Measurements from ENCODE around the gene CEP41. TPM values are rescaled to one million over a fixed set of nuclear protein-coding genes. Genes with fewer than 3 reads are reported as not detected.
"Not testable (repeated sequence)": the region's sequence is repeated elsewhere in the genome, so short reads cannot be mapped to it uniquely, and the experiment has no call there.

CEP41 gene
- total and polyA plus RNA-seq, 12 donors, result 2.2 to 6.3 (median 4.7) TPM

DNA sequence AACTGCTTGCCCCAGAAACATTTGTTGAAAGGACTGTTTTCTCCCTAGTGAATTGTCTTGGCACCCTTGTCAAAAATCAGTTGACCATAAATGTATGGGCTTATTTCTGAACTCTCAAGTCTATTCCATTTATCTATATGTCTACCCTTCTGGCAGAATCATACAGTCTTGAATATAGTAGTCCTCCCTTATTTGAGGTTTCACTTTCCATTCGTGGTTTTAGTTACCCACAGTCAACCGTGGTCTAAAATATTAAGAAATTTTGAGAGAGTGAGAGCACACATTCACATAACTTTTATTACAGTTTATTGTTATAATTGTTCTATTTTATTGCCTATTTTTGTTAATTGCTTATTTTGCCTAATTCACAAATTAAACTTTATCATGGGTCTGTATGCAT is 17.4 kb upstream of the CEP41 start:
- Histone ChIP-seq H3K4me1 (no peaks in the 10 kb centered on the region), H3K27ac (no peak overlapping the region), H3K36me3 (no peaks in the 10 kb centered on the region), H3K4me3 (no peak overlapping the region), H3K9me3 (peaks cover 0 to 20% (median 11%) of the 10 kb centered on the region in 11 donors), H3K27me3 (no peaks in the 10 kb centered on the region)
- TF ChIP-seq, protein P1, sequence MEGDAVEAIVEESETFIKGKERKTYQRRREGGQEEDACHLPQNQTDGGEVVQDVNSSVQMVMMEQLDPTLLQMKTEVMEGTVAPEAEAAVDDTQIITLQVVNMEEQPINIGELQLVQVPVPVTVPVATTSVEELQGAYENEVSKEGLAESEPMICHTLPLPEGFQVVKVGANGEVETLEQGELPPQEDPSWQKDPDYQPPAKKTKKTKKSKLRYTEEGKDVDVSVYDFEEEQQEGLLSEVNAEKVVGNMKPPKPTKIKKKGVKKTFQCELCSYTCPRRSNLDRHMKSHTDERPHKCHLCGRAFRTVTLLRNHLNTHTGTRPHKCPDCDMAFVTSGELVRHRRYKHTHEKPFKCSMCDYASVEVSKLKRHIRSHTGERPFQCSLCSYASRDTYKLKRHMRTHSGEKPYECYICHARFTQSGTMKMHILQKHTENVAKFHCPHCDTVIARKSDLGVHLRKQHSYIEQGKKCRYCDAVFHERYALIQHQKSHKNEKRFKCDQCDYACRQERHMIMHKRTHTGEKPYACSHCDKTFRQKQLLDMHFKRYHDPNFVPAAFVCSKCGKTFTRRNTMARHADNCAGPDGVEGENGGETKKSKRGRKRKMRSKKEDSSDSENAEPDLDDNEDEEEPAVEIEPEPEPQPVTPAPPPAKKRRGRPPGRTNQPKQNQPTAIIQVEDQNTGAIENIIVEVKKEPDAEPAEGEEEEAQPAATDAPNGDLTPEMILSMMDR (IDR thresholded peaks at IDR 0.05), result no peak
- intact Hi-C loops (cut with DNase I), result no loop called here
- no peak for DNase-seq
- no peak for ATAC-seq
- 82 to 89% methylated on average over 2 of the region's 2 CpGs for WGBS, 2 donors

DNA sequence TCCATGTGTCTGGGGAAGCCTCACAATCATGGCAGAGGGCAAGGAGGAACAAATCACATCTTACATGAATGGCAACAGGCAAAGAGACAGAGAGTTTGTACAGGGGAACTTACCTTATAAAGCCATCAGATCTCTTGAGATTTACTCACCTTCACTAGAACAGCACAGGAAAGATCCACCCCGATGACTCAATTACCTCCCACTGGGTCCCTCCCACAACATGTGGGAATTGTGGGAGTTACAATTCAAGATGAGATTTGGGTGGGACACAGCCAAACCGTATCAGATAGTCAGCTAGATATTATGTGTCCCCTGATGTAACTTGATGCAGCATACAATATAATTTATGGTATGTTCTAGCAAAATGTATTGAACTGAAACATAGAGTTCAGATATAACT is 14.1 kb upstream of the CEP41 start:
- H3K4me3 ChIP-seq, result no peak overlapping the region
- TF ChIP-seq, protein P1 (IDR thresholded peaks at IDR 0.05), result no peak
- no peaks in the 10 kb centered on the region for H3K36me3 ChIP-seq
- intact Hi-C loops (cut with DNase I), result no loop called here
- no peaks in the 10 kb centered on the region for H3K27me3 ChIP-seq
- DNase-seq (no peak), ATAC-seq (no peak)
- H3K27ac ChIP-seq, result no peak overlapping the region
- WGBS, 2 donors, result 82 to 86% methylated on average over 2 of the region's 2 CpGs
- no peaks in the 10 kb centered on the region for H3K4me1 ChIP-seq
- peaks cover 0 to 14% (median 11%) of the 10 kb centered on the region in 11 donors for H3K9me3 ChIP-seq

DNA sequence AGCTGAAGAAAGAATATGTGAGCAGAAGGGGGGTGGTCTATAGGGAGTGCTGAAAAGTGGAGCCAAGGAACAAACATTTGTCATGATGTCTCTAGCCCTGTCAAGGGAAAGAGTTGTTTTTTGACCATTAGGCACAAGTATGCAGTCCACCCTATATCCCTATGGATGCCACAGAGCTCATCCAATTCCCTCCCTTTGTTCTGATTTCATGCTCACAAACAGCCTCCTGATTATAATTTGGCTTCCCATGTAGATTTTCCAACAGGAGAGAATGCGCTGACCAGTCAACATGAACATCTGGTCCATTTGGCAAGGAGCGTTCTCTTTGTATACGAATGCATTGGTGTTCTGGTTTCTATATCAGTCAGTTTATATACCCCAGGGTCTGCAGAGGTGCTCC is 12.1 kb upstream of the CEP41 start:
- Histone ChIP-seq H3K27ac (no peak overlapping the region), H3K9me3 (peaks cover 0 to 8% (median 4%) of the 10 kb centered on the region in 11 donors), H3K4me1 (no peaks in the 10 kb centered on the region), H3K36me3 (no peaks in the 10 kb centered on the region), H3K27me3 (no peaks in the 10 kb centered on the region), H3K4me3 (no peak overlapping the region)
- DNase-seq, result no peak
- 56 to 59% methylated on average over 3 of the region's 3 CpGs for WGBS, 2 donors
- intact Hi-C loops (cut with DNase I), result no loop called here
- ATAC-seq, result no peak
- TF ChIP-seq, protein P1 (IDR thresholded peaks at IDR 0.05), result no peak

DNA sequence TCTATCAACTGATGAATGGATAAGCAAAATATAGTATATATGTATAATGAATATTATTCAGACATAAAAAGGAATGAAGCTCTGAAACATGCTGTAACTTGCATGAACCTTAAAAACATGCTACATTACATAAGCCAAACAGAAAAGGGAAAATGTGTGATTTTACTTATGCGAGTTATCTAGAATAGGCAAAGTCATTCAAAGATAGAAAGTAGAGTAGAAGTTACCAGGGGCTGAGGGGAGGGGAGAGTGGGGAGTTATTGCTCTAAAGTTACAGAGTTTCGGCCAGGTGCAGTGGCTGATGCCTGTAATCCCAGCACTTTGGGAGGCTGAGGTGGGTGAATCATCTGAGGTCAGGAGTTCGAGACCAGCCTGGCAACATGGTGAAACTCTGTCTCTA is 10.5 kb upstream of the CEP41 start:
- DNase-seq; ATAC-seq; H3K4me3 ChIP-seq; H3K4me1 ChIP-seq; H3K27me3 ChIP-seq; H3K27ac ChIP-seq; H3K36me3 ChIP-seq; intact Hi-C loops (cut with DNase I): not testable (repeated sequence)
- peaks cover 0 to 14% (median 7%) of the 10 kb centered on the region in 11 donors for H3K9me3 ChIP-seq
- WGBS, 2 donors, result 95 to 98% methylated on average over 3 of the region's 3 CpGs

DNA sequence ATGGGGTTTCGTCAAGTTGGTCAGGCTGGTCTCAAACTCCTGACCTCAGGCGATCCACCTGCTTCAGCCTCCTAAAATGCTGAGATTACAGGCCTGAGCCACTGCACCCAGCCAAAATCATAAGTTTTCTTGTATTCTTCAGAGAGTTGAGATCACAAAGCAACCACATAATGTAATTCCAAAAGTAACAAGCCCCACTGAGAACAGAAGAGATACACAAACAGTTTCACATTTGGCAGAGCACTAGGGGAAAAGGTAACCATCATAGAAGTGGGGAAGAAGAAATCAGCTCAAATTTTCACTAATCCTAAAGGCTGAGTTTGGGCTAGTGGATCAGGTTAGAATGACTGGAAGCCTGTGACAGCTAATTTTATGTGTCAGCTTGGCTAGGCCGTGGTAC is 5.4 kb upstream of the CEP41 start:
- Histone ChIP-seq H3K9me3 (peaks cover 0 to 14% (median 7%) of the 10 kb centered on the region in 11 donors), H3K4me1 (peaks cover 0 to 10% (median 7%) of the 10 kb centered on the region in 9 donors), H3K27ac (no peak overlapping the region), H3K27me3 (no peaks in the 10 kb centered on the region), H3K4me3 (no peak overlapping the region), H3K36me3 (no peaks in the 10 kb centered on the region)
- intact Hi-C loops (cut with DNase I), result no loop called here
- TF ChIP-seq, protein P1 (IDR thresholded peaks at IDR 0.05), result no peak
- no peak for ATAC-seq
- WGBS, 2 donors, result 93% methylated on average over 3 of the region's 3 CpGs
- DNase-seq, result no peak

Measured in heart right ventricle (tissue), 16 donors.